B cell (primary cell): ENCODE results near the gene PDLIM7. TPM values are rescaled to one million over a fixed set of nuclear protein-coding genes. Genes with fewer than 3 reads are reported as not detected.

Experiments
- ATAC-seq: fragments of 200-7000 bp; cut with Tn5 transposase; one replicate; pipeline ENCODE4 v1.10.0; 2021; ENCODE audit warnings: low read depth, mild to moderate bottlenecking, moderate number of reproducible peaks, moderate library complexity
- CTCF ChIA-PET: fragments of 350-600 bp; sonication (Branson Sonifier 250); formaldehyde crosslinking; loops from one replicate; lab custom pipeline; 2021; ENCODE audit warnings: antibody characterized with exemption, inconsistent platforms; lab: Charles Lee
- POLR2A ChIA-PET: fragments of 350-600 bp; sonication (Branson Sonifier 250); formaldehyde crosslinking; loops from one replicate; lab custom pipeline; 2021; ENCODE audit warnings: antibody characterized with exemption; lab: Charles Lee
- DNase-seq: peaks from one replicate; pipeline ENCODE4 v3.0.0; 2013
- H2AFZ ChIP-seq: 2 replicates; pipeline ENCODE4 v1.6.1; 2012; ENCODE audit warnings: mild to moderate bottlenecking, low read depth, low read length; ENCODE audit not compliant: insufficient read depth, poor library complexity, severe bottlenecking
- H3K27ac ChIP-seq, 2 donors: 1 replicate in 1 of 2; 2 replicates in 1 of 2; pipeline ENCODE4 v1.5.1; 2012 to 2013; ENCODE audit warnings: low read length in 2 of 2, mild to moderate bottlenecking in 2 of 2, moderate library complexity in 1 of 2
- H3K27me3 ChIP-seq, 4 experiments: fragments of 200-600 bp in 1 of 4; sonication (generic) in 1 of 4; replicated peaks in 1 of 4; 1 replicate in 2 of 4; 2 replicates in 2 of 4; pipeline versions ENCODE4 v1.6.1 to v1.7.0; 2013 to 2016; ENCODE audit warnings: low read length in 3 of 4, mild to moderate bottlenecking in 2 of 4, mixed read lengths in 1 of 4, moderate library complexity in 1 of 4; ENCODE audit not compliant: insufficient read depth in 4 of 4, control insufficient read depth in 3 of 4; ENCODE audit errors: control extremely low read depth in 1 of 4
- H3K36me3 ChIP-seq, 2 experiments: replicated peaks in 1 of 2; 1 replicate in 1 of 2; 2 replicates in 1 of 2; pipeline versions ENCODE4 v1.6.1 to v1.7.1; 2013; ENCODE audit warnings: low read length in 1 of 2; ENCODE audit not compliant: insufficient read depth in 2 of 2, control insufficient read depth in 1 of 2; ENCODE audit errors: control extremely low read depth in 1 of 2, extremely low read depth in 1 of 2
- H3K4me1 ChIP-seq, 2 donors: fragments of 200-600 bp in 1 of 2; sonication (generic) in 1 of 2; 1 replicate in 1 of 2; 2 replicates in 1 of 2; pipeline versions ENCODE4 v1.5.1 to v1.6.1; 2013 to 2017; ENCODE audit warnings: low read length in 2 of 2; ENCODE audit not compliant: control insufficient read depth in 2 of 2, insufficient read depth in 2 of 2
- H3K4me2 ChIP-seq: replicated peaks from 2 replicates; pipeline ENCODE3; 2012; ENCODE audit warnings: mild to moderate bottlenecking, low read depth, low read length; ENCODE audit not compliant: poor library complexity, severe bottlenecking
- H3K4me3 ChIP-seq, 5 experiments: fragments of 200-600 bp in 1 of 5; sonication (generic) in 1 of 5; 1 replicate in 3 of 5; 2 replicates in 2 of 5; pipeline versions ENCODE4 v1.5.1 to v1.7.0; 2011 to 2016; ENCODE audit warnings: low read length in 4 of 5, mild to moderate bottlenecking in 4 of 5, low read depth in 2 of 5, control low read depth in 1 of 5, moderate library complexity in 1 of 5; ENCODE audit not compliant: insufficient read depth in 1 of 5; ENCODE audit errors: control extremely low read depth in 1 of 5, extremely low read depth in 1 of 5
- H3K79me2 ChIP-seq: fragments of 200-600 bp; sonication (generic); one replicate; pipeline ENCODE4 v1.6.0; 2016; ENCODE audit warnings: low read length; ENCODE audit not compliant: control insufficient read depth, insufficient read depth
- H3K9ac ChIP-seq: fragments of 200-600 bp; sonication (generic); 2 replicates; pipeline ENCODE4 v1.6.1; 2017; ENCODE audit warnings: mild to moderate bottlenecking, low read length, moderate library complexity
- H3K9me3 ChIP-seq, 3 donors: one replicate each; pipeline versions ENCODE4 v1.6.1 to v1.7.1; 2013; ENCODE audit warnings: low read length in 2 of 3; ENCODE audit not compliant: control insufficient read depth in 2 of 3, insufficient read depth in 1 of 3; ENCODE audit errors: control extremely low read depth in 1 of 3
- H4K20me1 ChIP-seq: 2 replicates; pipeline ENCODE4 v1.6.0; 2012; ENCODE audit warnings: mild to moderate bottlenecking, low read length; ENCODE audit not compliant: insufficient read depth, control insufficient read depth, poor library complexity, severe bottlenecking
- H3K27ac Mint-ChIP-seq: one replicate; pipeline ENCODE4 v1.8.0; 2021; ENCODE audit warnings: mixed read lengths
- H3K27me3 Mint-ChIP-seq: one replicate; pipeline ENCODE4 v1.8.0; 2021; ENCODE audit warnings: mixed read lengths
- H3K4me1 Mint-ChIP-seq: one replicate; pipeline ENCODE4 v1.8.0; 2021; ENCODE audit warnings: mixed read lengths
- H3K4me3 Mint-ChIP-seq: one replicate; pipeline ENCODE4 v1.8.0; 2021; ENCODE audit warnings: mixed read lengths
- H3K9me3 Mint-ChIP-seq: one replicate; pipeline ENCODE4 v1.8.0; 2022; ENCODE audit warnings: mixed read lengths; ENCODE audit not compliant: insufficient read depth
- CTCF ChIP-seq: fragments of 200-600 bp; IDR thresholded peaks from one replicate; pipeline ENCODE4 v1.8.0; 2022; ENCODE audit warnings: antibody characterized with exemption, mild to moderate bottlenecking
- EZH2 ChIP-seq: IDR thresholded peaks from 2 replicates; pipeline ENCODE4 v1.6.1; 2012; ENCODE audit warnings: borderline replicate concordance, low read depth, mild to moderate bottlenecking, moderate library complexity, low read length; ENCODE audit not compliant: insufficient read depth, poor library complexity, severe bottlenecking
- WGBS: methylation state at CpG from one replicate; pipeline ENCODE4 v1.1.5; 2013; ENCODE audit warnings: missing lambda C conversion rate; ENCODE audit not compliant: insufficient coverage; 5-methylcytosine and 5-hydroxymethylcytosine counted together
- intact Hi-C: fragments of 100-400 bp; cut with micrococcal nuclease; formaldehyde crosslinking; loops from one replicate; pipeline ENCODE4 v1.10.0; 2022
- polyA plus RNA-seq: library from polyadenylated mRNA; depleted of rRNA; stranded (reverse); fragments of >200 nt; gene quantifications from 2 replicates; pipeline ENCODE4 v1.2.3, GENCODE V29; 2012
- total RNA-seq, 2 donors: library from RNA; stranded (reverse); fragments of 120-200 nt in 1 of 2; gene quantifications; 1 replicate in 1 of 2; 2 replicates in 1 of 2; pipeline versions ENCODE4 v1.2.3 to v1.2.4, GENCODE V29; 2013 to 2022

Gene PDLIM7
- total and polyA plus RNA-seq, 2 donors (not counting 1 experiment from before 2014, with no cell fraction given): 23.9 to 25.8 TPM

DNA sequence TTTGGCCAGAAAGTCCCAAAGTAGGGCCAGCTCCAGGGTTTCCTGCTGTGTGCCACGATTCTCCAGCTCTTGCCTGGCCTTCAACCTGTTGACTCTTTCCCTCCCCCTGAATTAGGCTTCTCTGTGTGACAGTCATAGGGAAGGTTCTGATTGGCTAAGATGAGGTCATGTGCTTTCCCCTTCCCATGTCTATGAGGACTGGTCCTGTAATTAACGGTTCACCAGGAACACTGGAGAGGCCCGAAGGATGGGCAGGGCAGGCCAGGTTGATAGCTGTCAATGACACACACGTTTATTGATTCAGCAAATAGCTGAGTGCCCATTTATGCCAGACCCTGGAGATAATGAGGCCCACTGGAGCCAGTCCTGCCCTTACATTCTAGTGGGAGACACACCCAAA is 59.8 kb downstream of the PDLIM7 start:
- ChIA-PET CTCF (interaction anchor here (0.9 to 12.6 kb wide), 5 partner anchors 9 to 64 kb away, joined by 3 to 143 read pairs (median 5); partner anchors contain the start of gene GRK6), POLR2A (interaction anchor here (1.2 to 2.2 kb wide), 3 partner anchors 9 to 13 kb away, joined by 3 to 8 read pairs (median 5); partner anchors contain the start of gene PRR7)
- H3K27me3 Mint-ChIP-seq: no peaks in the 10 kb centered on the region
- TF ChIP-seq EZH2 (no peak), CTCF (no peak)
- Histone ChIP-seq H3K4me3 (no peak overlapping the region), H3K36me3 (peaks cover 4 to 96% of the 10 kb centered on the region in 2 experiments), H3K4me1 (peaks cover 8 to 27% of the 10 kb centered on the region in 2 donors), H3K79me2 (peaks cover 47% of the 10 kb centered on the region), H3K9me3 (no peaks in the 10 kb centered on the region), H3K27ac (peak overlapping the region in 1 of 2 donors; percentile 4), H4K20me1 (peaks cover 98% of the 10 kb centered on the region), H3K4me2 (no peak overlapping the region), H2AFZ (no peak overlapping the region), H3K27me3 (no peaks in the 10 kb centered on the region), H3K9ac (no peak overlapping the region)
- intact Hi-C loops: no loop called here
- H3K9me3 Mint-ChIP-seq: no peaks in the 10 kb centered on the region
- WGBS: 94% methylated on average over 3 of the region's 4 CpGs
- H3K4me3 Mint-ChIP-seq: no peak overlapping the region
- peak overlapping the region; percentile 41 for H3K27ac Mint-ChIP-seq
- DNase-seq (no peak), ATAC-seq (no peak)
- H3K4me1 Mint-ChIP-seq: peaks cover 26% of the 10 kb centered on the region

- Mint-ChIP-seq H3K4me1 (peaks cover 37% of the 10 kb centered on the region), H3K9me3 (no peaks in the 10 kb centered on the region), H3K27ac (peak overlapping the region; percentile 20), H3K27me3 (no peaks in the 10 kb centered on the region), H3K4me3 (no peak overlapping the region)
- ATAC-seq: no peak
- no peak overlapping the region for H3K27ac ChIP-seq
- H3K9me3 ChIP-seq: no peaks in the 10 kb centered on the region
- H3K4me1 ChIP-seq: peaks cover 24 to 44% of the 10 kb centered on the region in 2 donors
- H3K36me3 ChIP-seq: peaks cover 4 to 94% of the 10 kb centered on the region in 2 experiments
- H2AFZ ChIP-seq: no peak overlapping the region
- TF ChIP-seq CTCF (no peak), EZH2 (no peak)
- WGBS: 99% methylated on average over 31 of the region's 37 CpGs
- DNase-seq: no peak
- H3K4me3 ChIP-seq: no peak overlapping the region
- intact Hi-C loops: no loop called here
- H3K9ac ChIP-seq: no peak overlapping the region
- H4K20me1 ChIP-seq: peaks cover 92% of the 10 kb centered on the region
- H3K79me2 ChIP-seq: peaks cover 51% of the 10 kb centered on the region
- ChIA-PET CTCF (interaction anchor here (1.4 to 2.0 kb wide), 3 partner anchors 16 to 65 kb away, joined by 3 to 6 read pairs (median 5); no protein-coding TSS in a partner anchor), POLR2A (interaction anchor here (1.0 to 2.2 kb wide), 3 partner anchors 8 to 14 kb away, joined by 5 to 9 read pairs (median 8); partner anchors contain the start of gene PRR7)
- no peaks in the 10 kb centered on the region for H3K27me3 ChIP-seq
- H3K4me2 ChIP-seq: no peak overlapping the region
These were observed 61.4 kb downstream of the PDLIM7 start for GRCh38 chr5:177435847-177436536.
